ENCODE data around the gene TEX55.

GRCh38 chr3:119098003-119098402 lies 48.0 kb upstream of the TEX55 start:
- TF ChIP-seq EZH2 (IDR thresholded peaks at IDR 0.05; ENCODE audit: borderline replicate concordance, low read depth, low read length, severe bottlenecking), result no peak
- TF ChIP-seq CTCF (IDR thresholded peaks at IDR 0.05; ENCODE audit: borderline replicate concordance, extremely low read depth, low read length, poor library complexity, severe bottlenecking), result no peak
